ENCODE data around the gene TMEM52.

DNA sequence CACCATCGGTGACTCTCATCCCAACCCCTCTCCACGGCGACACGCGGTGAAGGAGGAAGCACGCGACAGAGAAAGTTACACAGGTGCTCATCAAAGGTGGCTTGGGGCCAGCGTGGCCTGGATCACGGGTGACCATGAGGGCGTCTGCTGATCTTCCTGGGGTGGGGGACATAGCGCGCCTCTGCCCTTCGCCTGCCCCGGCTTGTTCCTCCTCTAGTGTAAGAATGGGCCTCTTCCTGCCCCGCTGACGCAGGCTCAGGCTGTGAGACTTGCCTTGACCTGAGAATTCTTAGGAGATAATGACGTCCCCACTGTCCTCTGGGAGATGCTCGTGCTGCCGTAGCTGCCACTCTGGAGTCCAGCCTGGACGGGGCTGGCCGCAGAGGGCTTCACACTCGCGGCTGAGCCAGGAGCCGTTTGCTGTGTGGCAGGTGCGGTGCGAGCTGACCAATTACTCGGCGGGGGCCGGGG, 39.0 kb upstream of the TMEM52 start:
- TF ChIP-seq GATA2 (IDR thresholded peaks at IDR 0.05; ENCODE audit: low read depth, low read length): no peak
- TF ChIP-seq GATA3 (IDR thresholded peaks at IDR 0.05; ENCODE audit: low read depth, low read length): no peak

All from SH-SY5Y (cell line).